ENCODE measurements around the gene DCST1. TPM values are rescaled to one million over a fixed set of nuclear protein-coding genes. Genes with fewer than 3 reads are reported as not detected.

The DCST1 gene
- total and polyA plus RNA-seq, 2 donors (not counting 1 experiment from before 2014, with no cell fraction given), result 0.22 TPM; not detected in 1

GRCh38 chr1:154999571-155000410 lies 33.8 kb upstream of the DCST1 start:
- intact Hi-C loops (cut with micrococcal nuclease), result loop anchor here (1.0 to 5.0 kb wide), 7 partner anchors 24 to 672 kb away; partner anchors contain the start of genes ADAR, ATP8B2, EFNA4 and UBE2Q1
- peaks cover 29% of the 10 kb centered on the region for H3K79me2 ChIP-seq (ENCODE audit: control insufficient read depth, insufficient read depth, low read length)
- H2AFZ ChIP-seq (ENCODE audit: insufficient read depth, low read depth, low read length, poor library complexity, severe bottlenecking), result peak overlapping the region; percentile 68
- Mint-ChIP-seq H3K4me3 (peak overlapping the region; percentile 90), H3K4me1 (peaks cover 34% of the 10 kb centered on the region), H3K9me3 (ENCODE audit: insufficient read depth) (no peaks in the 10 kb centered on the region), H3K27me3 (no peaks in the 10 kb centered on the region), H3K27ac (peak overlapping the region; percentile 93)
- no peaks in the 10 kb centered on the region for H3K9me3 ChIP-seq (ENCODE audit: control extremely low read depth in 1 of 3, control insufficient read depth in 2 of 3, insufficient read depth in 1 of 3, low read length in 2 of 3)
- H3K9ac ChIP-seq (ENCODE audit: low read length), result peak overlapping the region; percentile 75
- H3K4me2 ChIP-seq (replicated peaks; ENCODE audit: low read depth, low read length, poor library complexity, severe bottlenecking), result peak overlapping the region; percentile 97
- ATAC-seq (ENCODE audit: low read depth), result no peak
- H3K36me3 ChIP-seq (replicated peaks in 1 of 2; ENCODE audit: control extremely low read depth in 1 of 2, control insufficient read depth in 1 of 2, extremely low read depth in 1 of 2, insufficient read depth in 2 of 2, low read length in 1 of 2), result no peaks in the 10 kb centered on the region
- peaks cover 20 to 29% of the 10 kb centered on the region in 2 donors for H3K4me1 ChIP-seq (ENCODE audit: control insufficient read depth in 2 of 2, insufficient read depth in 2 of 2, low read length in 2 of 2)
- DNase-seq, result peak; percentile 72
- POLR2A ChIA-PET, result interaction anchor here (0.6 to 7.4 kb wide), 12 partner anchors 12 to 137 kb away, joined by 3 to 74 read pairs (median 5); partner anchors contain the start of genes CKS1B, FLAD1, PMVK and PYGO2
- CTCF ChIA-PET, result interaction anchor here (0.6 to 18.4 kb wide), 20 partner anchors 10 to 1288 kb away, joined by 3 to 295 read pairs (median 8); partner anchors contain the start of genes CKS1B, FLAD1, PBXIP1 and PMVK
- peak overlapping the region; percentile 42 to 73 for H3K27ac ChIP-seq (ENCODE audit: low read length in 2 of 2)
- peak overlapping the region; percentile 63 to 93 (median 74) for H3K4me3 ChIP-seq (ENCODE audit: control extremely low read depth in 1 of 5, extremely low read depth in 1 of 5, insufficient read depth in 1 of 5, low read depth in 2 of 5, low read length in 4 of 5)
- H4K20me1 ChIP-seq (ENCODE audit: control insufficient read depth, insufficient read depth, low read length, poor library complexity, severe bottlenecking), result no peaks in the 10 kb centered on the region
- TF ChIP-seq, protein P1, sequence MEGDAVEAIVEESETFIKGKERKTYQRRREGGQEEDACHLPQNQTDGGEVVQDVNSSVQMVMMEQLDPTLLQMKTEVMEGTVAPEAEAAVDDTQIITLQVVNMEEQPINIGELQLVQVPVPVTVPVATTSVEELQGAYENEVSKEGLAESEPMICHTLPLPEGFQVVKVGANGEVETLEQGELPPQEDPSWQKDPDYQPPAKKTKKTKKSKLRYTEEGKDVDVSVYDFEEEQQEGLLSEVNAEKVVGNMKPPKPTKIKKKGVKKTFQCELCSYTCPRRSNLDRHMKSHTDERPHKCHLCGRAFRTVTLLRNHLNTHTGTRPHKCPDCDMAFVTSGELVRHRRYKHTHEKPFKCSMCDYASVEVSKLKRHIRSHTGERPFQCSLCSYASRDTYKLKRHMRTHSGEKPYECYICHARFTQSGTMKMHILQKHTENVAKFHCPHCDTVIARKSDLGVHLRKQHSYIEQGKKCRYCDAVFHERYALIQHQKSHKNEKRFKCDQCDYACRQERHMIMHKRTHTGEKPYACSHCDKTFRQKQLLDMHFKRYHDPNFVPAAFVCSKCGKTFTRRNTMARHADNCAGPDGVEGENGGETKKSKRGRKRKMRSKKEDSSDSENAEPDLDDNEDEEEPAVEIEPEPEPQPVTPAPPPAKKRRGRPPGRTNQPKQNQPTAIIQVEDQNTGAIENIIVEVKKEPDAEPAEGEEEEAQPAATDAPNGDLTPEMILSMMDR (IDR thresholded peaks at IDR 0.05), result no peak
- TF ChIP-seq EZH2 (IDR thresholded peaks at IDR 0.05; ENCODE audit: borderline replicate concordance, insufficient read depth, low read depth, low read length, poor library complexity, severe bottlenecking), result no peak
- no peaks in the 10 kb centered on the region for H3K27me3 ChIP-seq (replicated peaks in 1 of 4; ENCODE audit: control extremely low read depth in 1 of 4, control insufficient read depth in 3 of 4, insufficient read depth in 4 of 4, low read length in 3 of 4)
- under 1% methylated on average over 39 of the region's 50 CpGs for WGBS (ENCODE audit: insufficient coverage)

Measured in B cell (primary cell).